Breast epithelium (tissue), 4 donors: ENCODE data around the gene CXCL12. TPM values are rescaled to one million over a fixed set of nuclear protein-coding genes. Genes with fewer than 3 reads are reported as not detected.

Source experiments
- DNase-seq, 2 donors: peaks; one replicate each; pipeline ENCODE4 v3.0.0-alpha.2; 2019; ENCODE audit warnings: low spot score in 2 of 2
- H3K27ac ChIP-seq, 2 donors: fragments of 200-600 bp; sonication (generic) in 1 of 2; one replicate each; pipeline ENCODE4 v1.5.1; 2016 to 2019; ENCODE audit warnings: mild to moderate bottlenecking in 1 of 2
- H3K27me3 ChIP-seq, 2 donors: fragments of 200-600 bp; sonication (generic) in 1 of 2; one replicate each; pipeline versions ENCODE4 v1.5.1 to v1.6.0; 2017 to 2019; ENCODE audit warnings: control low read depth in 1 of 2, mild to moderate bottlenecking in 1 of 2
- H3K36me3 ChIP-seq: fragments of 200-600 bp; one replicate; pipeline ENCODE4 v1.5.1; 2019
- H3K4me1 ChIP-seq, 2 donors: fragments of 200-600 bp; sonication (generic); one replicate each; pipeline ENCODE4 v1.5.1; 2016 to 2019; ENCODE audit warnings: control low read depth in 1 of 2
- H3K4me3 ChIP-seq, 3 donors: fragments of 200-600 bp; sonication (generic); 1 replicate in 2 of 3; 2 replicates in 1 of 3; pipeline ENCODE4 v1.5.1; 2016 to 2019; ENCODE audit warnings: mild to moderate bottlenecking in 3 of 3, moderate library complexity in 2 of 3
- H3K9me3 ChIP-seq, 2 donors: fragments of 200-600 bp; sonication (generic) in 1 of 2; one replicate each; pipeline ENCODE4 v1.5.1; 2016 to 2019; ENCODE audit warnings: control low read depth in 1 of 2
- POLR2A ChIP-seq: fragments of 450-650 bp; IDR thresholded peaks from one replicate; pipeline ENCODE4 v1.6.1; 2016; ENCODE audit warnings: antibody characterized with exemption, mild to moderate bottlenecking, moderate library complexity
- POLR2AphosphoS5 ChIP-seq, 3 donors: sonication (generic); formaldehyde crosslinking; IDR thresholded peaks; one replicate each; pipeline ENCODE4 v1.6.1; 2017; ENCODE audit warnings: antibody characterized with exemption in 3 of 3
- intact Hi-C: fragments of 100-400 bp; cut with DNase I; formaldehyde crosslinking; loops from one replicate; pipeline ENCODE4 v1.15.1; 2023; ENCODE audit warnings: low total_unique reads
- total RNA-seq, 3 donors: library from RNA; depleted of rRNA; stranded (reverse); fragments of >200 nt; gene quantifications; one replicate each; pipeline ENCODE4 v1.1.0, GENCODE V29; 2016
- TF ChIP-seq, protein P1 (sequence below), 3 donors: fragments of 450-650 bp; IDR thresholded peaks; one replicate each; pipeline ENCODE4 v1.5.1; 2016 to 2017; ENCODE audit warnings: antibody characterized with exemption in 3 of 3, mild to moderate bottlenecking in 3 of 3, moderate library complexity in 3 of 3

Gene CXCL12
- total RNA-seq, 3 donors from 2014 or later, result 66.4 to 164 (median 103) TPM

DNA sequence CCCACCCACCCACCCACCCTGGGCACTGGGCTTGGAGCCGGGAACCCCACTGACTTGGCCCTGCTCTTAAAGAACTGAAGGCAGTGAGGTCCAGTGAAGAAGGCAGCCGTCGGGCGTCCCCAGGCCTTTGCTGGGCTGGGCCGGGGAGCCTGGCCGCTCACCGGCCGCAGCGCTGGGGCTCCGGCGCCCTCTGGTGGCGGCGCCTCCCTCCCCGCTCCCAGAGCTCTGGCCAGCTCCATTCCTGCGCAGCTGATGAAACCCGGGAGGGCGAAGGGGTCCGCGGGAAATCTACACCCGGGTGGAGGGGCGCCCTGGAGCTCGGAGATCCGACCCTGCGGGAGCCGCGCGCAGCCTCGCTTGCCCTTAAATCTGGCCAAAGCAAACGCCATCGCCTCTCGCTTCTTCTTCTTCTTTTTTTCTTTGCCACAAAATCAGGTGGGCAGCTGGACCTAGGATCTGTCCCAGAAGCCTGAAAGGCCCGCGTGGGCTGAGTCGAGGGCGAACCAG lies 1.7 kb upstream of the CXCL12 start:
- intact Hi-C loops, result no loop called here
- Histone ChIP-seq H3K9me3 (no peaks in the 10 kb centered on the region), H3K27me3 (peaks cover 0 to 25% of the 10 kb centered on the region in 2 donors), H3K4me3 (peak overlapping the region in 2 of 3 donors; percentile 18 to 85), H3K4me1 (no peaks in the 10 kb centered on the region), H3K27ac (peak overlapping the region; percentile 65 to 84), H3K36me3 (no peaks in the 10 kb centered on the region)
- no peak for DNase-seq
- TF ChIP-seq POLR2A (no peak), POLR2AphosphoS5 (IDR thresholded peaks at IDR 0.05) (peak; percentile 10 to 54 (median 47))
- TF ChIP-seq, protein P1, sequence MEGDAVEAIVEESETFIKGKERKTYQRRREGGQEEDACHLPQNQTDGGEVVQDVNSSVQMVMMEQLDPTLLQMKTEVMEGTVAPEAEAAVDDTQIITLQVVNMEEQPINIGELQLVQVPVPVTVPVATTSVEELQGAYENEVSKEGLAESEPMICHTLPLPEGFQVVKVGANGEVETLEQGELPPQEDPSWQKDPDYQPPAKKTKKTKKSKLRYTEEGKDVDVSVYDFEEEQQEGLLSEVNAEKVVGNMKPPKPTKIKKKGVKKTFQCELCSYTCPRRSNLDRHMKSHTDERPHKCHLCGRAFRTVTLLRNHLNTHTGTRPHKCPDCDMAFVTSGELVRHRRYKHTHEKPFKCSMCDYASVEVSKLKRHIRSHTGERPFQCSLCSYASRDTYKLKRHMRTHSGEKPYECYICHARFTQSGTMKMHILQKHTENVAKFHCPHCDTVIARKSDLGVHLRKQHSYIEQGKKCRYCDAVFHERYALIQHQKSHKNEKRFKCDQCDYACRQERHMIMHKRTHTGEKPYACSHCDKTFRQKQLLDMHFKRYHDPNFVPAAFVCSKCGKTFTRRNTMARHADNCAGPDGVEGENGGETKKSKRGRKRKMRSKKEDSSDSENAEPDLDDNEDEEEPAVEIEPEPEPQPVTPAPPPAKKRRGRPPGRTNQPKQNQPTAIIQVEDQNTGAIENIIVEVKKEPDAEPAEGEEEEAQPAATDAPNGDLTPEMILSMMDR (IDR thresholded peaks at IDR 0.05), result peak; percentile 67 to 93 (median 76)

DNA sequence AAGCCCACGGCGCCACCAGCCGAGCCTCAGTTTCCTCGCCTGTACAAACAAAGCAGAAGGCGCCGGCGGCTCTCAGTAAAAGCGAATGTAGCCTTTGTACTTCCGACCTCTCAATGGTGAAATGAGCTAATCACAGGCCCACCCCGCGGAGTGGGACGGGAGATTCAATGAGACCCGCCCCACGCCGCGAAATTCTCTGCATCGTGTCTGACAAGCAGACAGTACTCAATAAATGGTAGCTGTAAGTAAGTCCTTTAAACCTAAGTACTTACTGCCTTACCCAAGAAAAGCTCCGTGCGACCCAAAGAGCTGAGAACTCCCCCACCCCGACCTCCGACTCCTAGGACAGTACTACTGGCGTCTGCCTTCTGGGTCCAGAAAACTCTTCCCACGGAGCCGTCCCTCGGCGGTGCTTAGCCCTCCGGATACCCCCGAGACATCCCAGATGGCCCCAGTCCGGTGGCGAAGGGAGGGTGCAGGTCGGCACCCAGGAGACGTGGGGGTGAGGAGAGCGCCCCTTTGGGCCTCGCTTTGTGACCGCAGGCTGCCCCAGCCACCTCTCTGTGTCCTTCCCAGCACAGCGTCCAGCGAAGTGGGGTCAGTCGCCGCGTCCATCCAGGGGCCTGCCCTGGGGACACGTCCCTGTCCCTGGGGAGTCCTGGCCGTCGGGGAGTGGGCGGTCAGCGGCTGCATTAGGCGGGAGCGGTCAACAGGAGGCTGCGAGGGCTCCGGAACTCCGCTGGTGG lies 972 bp upstream of the CXCL12 start:
- TF ChIP-seq POLR2AphosphoS5 (IDR thresholded peaks at IDR 0.05) (no peak), POLR2A (no peak)
- TF ChIP-seq, protein P1 (IDR thresholded peaks at IDR 0.05), result no peak
- H3K9me3 ChIP-seq, result no peaks in the 10 kb centered on the region
- peaks cover 0 to 25% of the 10 kb centered on the region in 2 donors for H3K27me3 ChIP-seq
- intact Hi-C loops, result no loop called here
- H3K36me3 ChIP-seq, result no peaks in the 10 kb centered on the region
- H3K27ac ChIP-seq, result peak overlapping the region; percentile 65 to 84
- no peak for DNase-seq
- H3K4me1 ChIP-seq, result no peaks in the 10 kb centered on the region
- H3K4me3 ChIP-seq, result peak overlapping the region; percentile 64 to 85 (median 81)

DNA sequence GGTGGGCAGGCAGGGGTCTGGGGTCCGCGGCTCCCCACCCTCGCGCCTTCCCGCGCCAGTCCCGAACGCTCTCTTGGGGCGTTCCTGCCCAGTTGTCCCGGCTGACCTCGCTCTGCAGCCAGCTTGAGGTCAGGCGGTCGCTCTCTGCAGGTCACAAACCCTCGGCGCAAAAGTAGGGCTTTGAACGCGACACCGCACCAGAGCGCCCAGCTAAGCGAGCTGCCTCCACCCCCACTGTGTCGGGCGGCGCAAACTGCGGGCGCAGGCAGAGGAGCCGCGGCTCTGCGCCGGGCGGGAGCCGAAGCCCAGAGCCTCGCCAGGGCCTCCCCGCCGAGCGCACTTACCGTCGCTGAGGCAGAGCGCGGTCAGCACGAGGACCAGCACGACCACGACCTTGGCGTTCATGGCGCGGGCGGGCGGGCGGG lies 284 bp downstream of the CXCL12 start:
- no peaks in the 10 kb centered on the region for H3K9me3 ChIP-seq
- intact Hi-C loops, result no loop called here
- no peaks in the 10 kb centered on the region for H3K36me3 ChIP-seq
- TF ChIP-seq POLR2A (no peak), POLR2AphosphoS5 (IDR thresholded peaks at IDR 0.05) (no peak)
- TF ChIP-seq, protein P1 (IDR thresholded peaks at IDR 0.05), result no peak
- DNase-seq, result no peak
- H3K27me3 ChIP-seq, result peaks cover 0 to 25% of the 10 kb centered on the region in 2 donors
- peak overlapping the region; percentile 64 to 85 (median 81) for H3K4me3 ChIP-seq
- H3K4me1 ChIP-seq, result no peaks in the 10 kb centered on the region
- H3K27ac ChIP-seq, result peak overlapping the region; percentile 65 to 84

DNA sequence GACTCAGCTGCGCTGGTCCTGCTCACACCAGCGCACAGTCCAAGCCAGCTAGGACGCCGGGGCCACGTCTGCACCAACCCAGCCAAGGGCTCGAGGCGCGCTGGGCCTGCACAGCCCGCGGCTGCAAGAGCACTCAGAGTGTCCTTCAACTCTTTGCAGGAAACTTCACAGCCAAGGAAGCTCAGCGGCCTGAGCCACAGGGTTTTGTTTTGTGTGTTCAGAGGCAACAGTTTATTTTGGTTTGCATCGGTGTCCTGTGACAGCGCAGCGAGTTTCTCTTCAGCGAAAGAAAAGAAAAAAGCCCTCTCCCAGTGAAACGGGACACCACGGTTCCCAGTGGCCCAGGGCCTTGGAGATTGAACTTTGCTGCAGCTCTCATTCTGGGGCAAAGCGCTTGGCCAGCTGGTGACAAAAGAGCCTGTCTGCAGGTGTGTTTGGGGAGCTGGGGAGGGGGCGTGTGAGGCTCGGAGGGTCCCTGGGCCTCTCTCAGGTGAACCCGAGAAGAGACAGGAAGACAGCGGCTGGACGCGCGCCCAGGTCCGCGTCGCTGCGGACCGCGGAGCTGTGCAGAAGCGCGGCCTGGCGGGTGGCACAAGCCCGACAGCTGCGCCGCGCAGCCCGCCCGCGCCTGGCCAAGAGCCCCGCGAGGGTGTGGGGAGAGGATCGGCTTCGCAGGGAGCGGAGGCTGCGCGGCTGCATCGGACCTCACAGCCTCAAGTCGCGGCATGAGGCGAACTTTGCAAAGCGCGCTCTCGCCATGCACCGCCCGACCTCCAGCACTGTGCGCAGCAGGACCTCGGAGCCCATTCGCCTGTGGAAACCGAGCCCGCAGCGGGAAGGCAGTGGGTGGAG lies 922 bp downstream of the CXCL12 start:
- Histone ChIP-seq H3K4me3 (peak overlapping the region; percentile 64 to 85 (median 81)), H3K27me3 (peaks cover 0 to 25% of the 10 kb centered on the region in 2 donors), H3K27ac (peak overlapping the region; percentile 65 to 84), H3K4me1 (no peaks in the 10 kb centered on the region), H3K36me3 (no peaks in the 10 kb centered on the region), H3K9me3 (no peaks in the 10 kb centered on the region)
- TF ChIP-seq, protein P1 (IDR thresholded peaks at IDR 0.05), result no peak
- TF ChIP-seq POLR2AphosphoS5 (IDR thresholded peaks at IDR 0.05) (no peak), POLR2A (no peak)
- DNase-seq, result no peak
- intact Hi-C loops, result no loop called here
